NCI-H2107 treated with DMSO at 0.1 percent for 48 hours (cell line): ENCODE measurements around the gene LTBP1.
"Not testable (repeated sequence)": the region's sequence is repeated elsewhere in the genome, so short reads cannot be mapped to it uniquely, and the experiment has no call there.

Experiments
- DNase-seq: peaks from one replicate; lab custom pipeline; 2025; ENCODE audit not compliant: unreplicated experiment; lab: John Stamatoyannopoulos, UW

LTBP1 gene

GRCh38 chr2:33369191-33369590, 422.4 kb downstream of the LTBP1 start:
- no peak for DNase-seq

GRCh38 chr2:33370636-33371265, 424.0 kb downstream of the LTBP1 start:
- no peak for DNase-seq

GRCh38 chr2:33371304-33372090, 424.7 kb downstream of the LTBP1 start:
- no peak for DNase-seq

- peak; percentile 32 for DNase-seq
Measured at GRCh38 chr2:33372940-33373553, 426.3 kb downstream of the LTBP1 start.

GRCh38 chr2:33373986-33374385, 427.2 kb downstream of the LTBP1 start:
- DNase-seq: no peak

- DNase-seq: no peak
Measured at GRCh38 chr2:33375054-33375453, 428.3 kb downstream of the LTBP1 start.

- DNase-seq: no peak
Measured at GRCh38 chr2:33377048-33377447, 430.3 kb downstream of the LTBP1 start.

- no peak for DNase-seq
Measured at GRCh38 chr2:33378556-33379210, 431.9 kb downstream of the LTBP1 start.

GRCh38 chr2:33380001-33380609, 433.4 kb downstream of the LTBP1 start:
- DNase-seq: no peak

- DNase-seq: no peak
Measured at GRCh38 chr2:33380719-33381118, 434.0 kb downstream of the LTBP1 start.

GRCh38 chr2:33381301-33381858, 434.6 kb downstream of the LTBP1 start:
- DNase-seq: no peak

GRCh38 chr2:33383855-33384598, 437.3 kb downstream of the LTBP1 start:
- DNase-seq: no peak

GRCh38 chr2:33384599-33384961, 437.8 kb downstream of the LTBP1 start:
- no peak for DNase-seq

GRCh38 chr2:33388996-33389395, 442.2 kb downstream of the LTBP1 start:
- no peak for DNase-seq

GRCh38 chr2:33389695-33390094, 442.9 kb downstream of the LTBP1 start:
- DNase-seq: not testable (repeated sequence)

- DNase-seq: no peak
Measured at GRCh38 chr2:33391529-33392255, 444.9 kb downstream of the LTBP1 start.

- no peak for DNase-seq
Measured at GRCh38 chr2:33392366-33392765, 445.6 kb downstream of the LTBP1 start.

GRCh38 chr2:33395034-33395433, 448.3 kb downstream of the LTBP1 start:
- no peak for DNase-seq

GRCh38 chr2:33395655-33396249, 449.0 kb downstream of the LTBP1 start:
- DNase-seq: no peak
